Stimulated activated naive CD8-positive, alpha-beta T cell treated with anti-CD3 and anti-CD28 coated beads, Interleukin-15, Interleukin-2, amounts not matched to agents 100 ng/mL and 50 ng/mL, for 24 hours (primary cell): ENCODE measurements around the gene RAB7B.

ENCODE experiments used
- H3K27ac Mint-ChIP-seq: one replicate; pipeline ENCODE4 v1.8.0; 2021; ENCODE audit warnings: mild to moderate bottlenecking, mixed read lengths
- H3K27me3 Mint-ChIP-seq: one replicate; pipeline ENCODE4 v1.8.0; 2021; ENCODE audit warnings: mixed read lengths
- H3K36me3 Mint-ChIP-seq: one replicate; pipeline ENCODE4 v1.8.0; 2021; ENCODE audit warnings: low read depth, mixed read lengths
- H3K4me1 Mint-ChIP-seq: one replicate; pipeline ENCODE4 v1.8.0; 2021; ENCODE audit warnings: low read depth, mixed read lengths
- H3K4me3 Mint-ChIP-seq: one replicate; pipeline ENCODE4 v1.8.0; 2021; ENCODE audit warnings: mild to moderate bottlenecking, mixed read lengths
- H3K9me3 Mint-ChIP-seq: one replicate; pipeline ENCODE4 v1.8.0; 2021; ENCODE audit warnings: mixed read lengths

The RAB7B gene

DNA sequence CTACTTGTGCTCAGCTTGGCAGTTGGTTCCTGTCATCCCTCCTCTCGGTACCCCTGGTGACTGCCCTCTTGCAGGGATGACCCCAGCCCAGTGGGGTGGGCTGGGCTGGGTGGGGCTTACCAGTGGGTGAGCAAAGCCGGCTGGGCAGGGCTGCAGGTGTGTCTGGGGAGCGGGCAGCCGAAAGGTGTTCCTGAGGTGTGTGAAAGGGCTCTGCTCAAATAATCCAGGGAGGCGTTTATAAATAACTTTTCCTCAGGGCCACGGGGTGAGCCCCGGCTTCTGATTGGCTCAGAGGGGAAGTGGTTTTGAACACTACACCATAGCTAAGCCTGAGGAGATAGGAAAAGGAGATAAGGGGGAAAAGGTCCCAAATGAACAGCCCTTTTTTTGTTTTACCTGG is 60.0 kb downstream of the RAB7B start, which contains the start of gene SLC26A9:
Gene SLC26A9 (minus strand): TSS at position 212 of the 400 bp plus-strand sequence. CDS start 7,636 bp downstream, outside the sequence.
- Mint-ChIP-seq H3K27me3 (peaks cover 26% of the 10 kb centered on the region), H3K27ac (no peak within 1 kb of the TSS), H3K9me3 (no peaks in the 10 kb centered on the region), H3K4me1 (no peaks in the 10 kb centered on the region), H3K36me3 (no peaks in the 10 kb centered on the region), H3K4me3 (no peak within 1 kb of the TSS)

DNA sequence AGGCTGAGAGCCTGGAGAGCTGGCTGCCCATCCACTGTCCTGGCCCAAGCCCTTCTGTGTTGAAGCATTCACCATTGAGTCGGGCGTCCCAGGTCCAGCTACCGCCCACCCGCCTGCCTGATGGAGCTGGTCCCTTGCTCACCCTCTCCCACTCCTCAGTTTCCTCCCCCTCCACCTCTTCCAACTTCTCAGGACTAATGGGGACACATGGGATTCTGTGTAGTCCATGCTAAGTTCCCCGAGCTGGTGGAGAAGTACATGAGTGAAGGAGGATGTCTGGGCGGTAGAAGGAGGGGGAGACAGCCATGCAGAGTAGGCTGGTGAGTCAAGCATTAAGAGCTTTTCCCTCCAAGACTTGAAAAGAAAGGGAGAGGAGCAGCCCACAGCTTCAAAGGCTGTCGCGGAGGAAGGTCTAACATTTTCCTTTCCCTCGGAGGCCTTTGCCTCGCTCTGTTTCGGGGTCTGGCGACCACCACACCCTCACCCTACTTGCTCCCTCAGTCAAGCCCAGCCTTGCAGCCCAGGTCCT is 60.5 kb downstream of the RAB7B start:
- H3K9me3 Mint-ChIP-seq = no peaks in the 10 kb centered on the region
- peaks cover 30% of the 10 kb centered on the region for H3K27me3 Mint-ChIP-seq
- no peak overlapping the region for H3K27ac Mint-ChIP-seq
- no peak overlapping the region for H3K4me3 Mint-ChIP-seq
- H3K4me1 Mint-ChIP-seq = no peaks in the 10 kb centered on the region
- H3K36me3 Mint-ChIP-seq = no peaks in the 10 kb centered on the region

- no peaks in the 10 kb centered on the region for H3K9me3 Mint-ChIP-seq
- no peaks in the 10 kb centered on the region for H3K4me1 Mint-ChIP-seq
- no peaks in the 10 kb centered on the region for H3K36me3 Mint-ChIP-seq
- no peak overlapping the region for H3K4me3 Mint-ChIP-seq
- H3K27ac Mint-ChIP-seq = no peak overlapping the region
- H3K27me3 Mint-ChIP-seq = peaks cover 40% of the 10 kb centered on the region
Observed at GRCh38 chr1:205940710-205941109, 62.5 kb downstream of the RAB7B start.

GRCh38 chr1:205939690-205940330 is 63.4 kb downstream of the RAB7B start:
- no peaks in the 10 kb centered on the region for H3K4me1 Mint-ChIP-seq
- H3K9me3 Mint-ChIP-seq = no peaks in the 10 kb centered on the region
- no peak overlapping the region for H3K27ac Mint-ChIP-seq
- no peak overlapping the region for H3K4me3 Mint-ChIP-seq
- H3K36me3 Mint-ChIP-seq = no peaks in the 10 kb centered on the region
- peaks cover 37% of the 10 kb centered on the region for H3K27me3 Mint-ChIP-seq

- no peak overlapping the region for H3K4me3 Mint-ChIP-seq
- no peaks in the 10 kb centered on the region for H3K36me3 Mint-ChIP-seq
- H3K27me3 Mint-ChIP-seq = peaks cover 31% of the 10 kb centered on the region
- no peak overlapping the region for H3K27ac Mint-ChIP-seq
- no peaks in the 10 kb centered on the region for H3K9me3 Mint-ChIP-seq
- H3K4me1 Mint-ChIP-seq = no peaks in the 10 kb centered on the region
Observed at GRCh38 chr1:205938682-205939081, 64.5 kb downstream of the RAB7B start.

- no peak overlapping the region for H3K4me3 Mint-ChIP-seq
- H3K36me3 Mint-ChIP-seq = no peaks in the 10 kb centered on the region
- no peaks in the 10 kb centered on the region for H3K9me3 Mint-ChIP-seq
- no peaks in the 10 kb centered on the region for H3K4me1 Mint-ChIP-seq
- H3K27me3 Mint-ChIP-seq = peaks cover 28% of the 10 kb centered on the region
- no peak overlapping the region for H3K27ac Mint-ChIP-seq
Observed at GRCh38 chr1:205936846-205937586, 66.2 kb downstream of the RAB7B start.

DNA sequence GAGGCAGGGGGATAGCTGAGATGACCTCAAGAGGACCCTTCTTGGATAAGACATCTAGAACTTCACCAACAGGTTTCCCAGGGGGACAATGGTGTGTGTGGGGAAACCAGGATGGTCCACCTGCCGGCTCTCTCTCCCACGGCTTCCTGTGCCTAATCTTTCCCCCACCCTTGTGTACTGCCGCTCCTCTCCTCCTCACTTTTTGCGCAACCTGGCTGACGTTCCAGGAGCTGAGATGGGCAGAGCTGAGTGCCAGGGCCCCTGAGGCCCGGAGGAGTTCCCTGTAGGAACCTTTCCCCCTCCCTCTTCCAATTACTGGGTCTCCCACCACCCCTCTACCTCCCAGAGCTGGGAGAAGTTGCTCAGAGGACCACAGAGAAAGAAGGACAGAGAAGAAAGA is 66.9 kb downstream of the RAB7B start:
- Mint-ChIP-seq H3K27me3 (peaks cover 27% of the 10 kb centered on the region), H3K9me3 (no peaks in the 10 kb centered on the region), H3K27ac (no peak overlapping the region), H3K36me3 (no peaks in the 10 kb centered on the region), H3K4me1 (no peaks in the 10 kb centered on the region), H3K4me3 (no peak overlapping the region)

DNA sequence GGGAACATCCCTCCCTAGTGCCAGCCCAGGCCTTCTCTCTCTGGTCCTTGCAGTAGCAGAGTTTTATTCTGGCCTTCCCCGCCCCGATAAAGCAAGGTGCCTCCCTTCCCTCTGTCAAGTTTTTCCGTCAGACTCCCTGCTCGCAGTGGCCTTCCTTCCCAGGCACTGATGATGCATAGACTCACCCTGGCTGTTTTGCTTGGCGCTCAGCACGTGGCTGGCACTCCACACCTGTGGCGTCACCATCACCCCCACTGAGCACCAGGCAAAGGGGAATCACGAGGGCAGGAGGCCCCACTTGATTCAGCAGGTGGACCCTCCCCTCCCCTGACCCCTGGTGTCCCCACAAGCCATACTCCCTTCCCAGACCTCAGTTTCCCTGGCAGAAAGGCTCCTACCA is 67.3 kb downstream of the RAB7B start:
- Mint-ChIP-seq H3K36me3 (no peaks in the 10 kb centered on the region), H3K4me3 (no peak overlapping the region), H3K27ac (no peak overlapping the region), H3K4me1 (no peaks in the 10 kb centered on the region), H3K27me3 (peaks cover 27% of the 10 kb centered on the region), H3K9me3 (no peaks in the 10 kb centered on the region)

DNA sequence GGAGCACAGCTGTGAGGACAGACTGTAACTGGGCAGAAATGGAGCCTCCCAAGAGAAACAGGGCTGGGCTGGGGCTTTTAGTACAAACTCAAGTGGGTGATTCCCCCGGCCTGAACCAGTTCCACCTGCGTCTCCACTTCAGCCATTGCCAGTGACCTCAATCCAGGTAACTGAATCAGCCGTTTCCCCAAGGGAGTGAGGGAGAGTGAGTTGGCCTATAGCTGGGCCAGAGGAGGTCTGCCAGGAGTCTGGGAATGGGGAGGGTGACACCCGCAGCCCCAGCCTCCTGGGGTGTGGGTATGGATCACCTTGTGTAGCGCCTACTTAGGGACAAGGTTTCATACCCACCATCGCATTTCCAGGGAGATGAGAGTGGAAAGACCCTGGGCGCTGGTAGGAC is 68.4 kb downstream of the RAB7B start:
- Mint-ChIP-seq H3K9me3 (no peaks in the 10 kb centered on the region), H3K4me3 (no peak overlapping the region), H3K36me3 (no peaks in the 10 kb centered on the region), H3K4me1 (no peaks in the 10 kb centered on the region), H3K27ac (no peak overlapping the region), H3K27me3 (peaks cover 23% of the 10 kb centered on the region)

GRCh38 chr1:205933671-205934618 is 69.2 kb downstream of the RAB7B start:
- H3K9me3 Mint-ChIP-seq = no peaks in the 10 kb centered on the region
- H3K36me3 Mint-ChIP-seq = no peaks in the 10 kb centered on the region
- H3K27ac Mint-ChIP-seq = no peak overlapping the region
- H3K4me1 Mint-ChIP-seq = no peaks in the 10 kb centered on the region
- no peak overlapping the region for H3K4me3 Mint-ChIP-seq
- H3K27me3 Mint-ChIP-seq = peaks cover 19% of the 10 kb centered on the region

DNA sequence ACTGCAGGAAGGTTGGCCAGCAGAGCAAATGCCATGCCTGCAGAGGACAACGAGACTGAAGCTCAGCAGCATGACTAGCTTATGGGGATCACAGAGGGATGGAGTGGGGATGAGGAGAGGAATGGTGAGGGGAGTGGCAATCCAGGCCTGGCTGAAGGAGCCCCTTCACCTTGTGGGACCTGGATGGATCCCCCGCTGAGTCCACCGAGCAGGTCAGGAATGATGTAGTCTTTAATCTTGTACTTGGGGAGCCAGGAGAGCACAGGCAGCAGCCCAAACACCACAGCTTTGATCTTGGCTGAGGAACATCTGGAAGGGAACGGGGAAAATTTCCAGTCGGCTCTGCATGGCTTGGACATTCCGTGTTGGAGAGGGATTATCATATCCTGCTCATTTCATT is 70.4 kb downstream of the RAB7B start:
- H3K4me3 Mint-ChIP-seq = no peak overlapping the region
- no peak overlapping the region for H3K27ac Mint-ChIP-seq
- no peaks in the 10 kb centered on the region for H3K9me3 Mint-ChIP-seq
- H3K4me1 Mint-ChIP-seq = no peaks in the 10 kb centered on the region
- peaks cover 11% of the 10 kb centered on the region for H3K27me3 Mint-ChIP-seq
- no peaks in the 10 kb centered on the region for H3K36me3 Mint-ChIP-seq

DNA sequence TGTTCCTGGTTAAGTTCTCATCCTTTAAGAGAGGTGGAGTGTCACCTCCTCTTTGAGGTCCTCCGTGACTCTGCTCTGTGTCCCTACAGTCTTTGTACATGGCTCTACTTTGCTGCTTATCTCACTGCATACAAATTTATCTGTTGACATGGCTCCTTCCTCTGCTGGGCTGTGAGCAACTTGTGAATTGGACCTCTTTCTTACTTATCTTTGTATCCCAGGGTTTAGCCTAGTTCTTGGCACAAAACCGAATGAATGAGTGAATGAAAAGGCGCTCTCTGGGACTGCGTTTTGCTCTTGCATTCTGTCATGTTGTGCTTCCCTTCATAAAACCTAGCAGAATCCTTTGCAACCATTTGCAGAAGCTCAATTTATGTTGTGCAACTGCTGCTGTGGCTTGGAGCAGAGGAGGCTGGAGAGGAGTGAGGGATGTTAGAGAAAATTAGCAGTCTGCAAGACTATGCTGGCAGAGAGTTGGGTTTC is 72.4 kb downstream of the RAB7B start:
- Mint-ChIP-seq H3K27me3 (no peaks in the 10 kb centered on the region), H3K27ac (no peak overlapping the region)

DNA sequence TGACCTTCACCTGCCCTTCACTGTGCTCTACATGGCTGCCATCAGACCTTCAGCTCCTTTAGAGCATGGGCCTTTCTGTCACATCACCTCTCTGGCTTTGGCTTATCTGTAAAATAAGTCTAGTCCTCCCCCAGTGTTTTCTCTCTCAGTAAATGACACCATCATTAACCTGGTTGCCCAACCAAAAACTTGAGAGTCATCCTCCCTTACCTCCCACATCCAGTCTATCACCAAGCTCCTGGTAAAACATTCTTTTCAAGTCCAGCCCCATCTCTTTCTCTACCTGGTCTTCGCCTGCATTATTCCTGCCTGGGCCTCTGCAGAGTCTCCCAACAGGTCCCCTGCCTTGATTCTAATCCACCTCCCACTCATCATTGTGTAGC is 73.0 kb downstream of the RAB7B start:
- Mint-ChIP-seq H3K4me1 (no peaks in the 10 kb centered on the region), H3K27ac (no peak overlapping the region), H3K27me3 (no peaks in the 10 kb centered on the region), H3K36me3 (no peaks in the 10 kb centered on the region), H3K4me3 (no peak overlapping the region), H3K9me3 (no peaks in the 10 kb centered on the region)

More for the DNA sequence above, 72.4 kb downstream of the RAB7B start:
- Mint-ChIP-seq H3K4me3 (no peak overlapping the region), H3K9me3 (no peaks in the 10 kb centered on the region), H3K4me1 (no peaks in the 10 kb centered on the region), H3K36me3 (no peaks in the 10 kb centered on the region)

DNA sequence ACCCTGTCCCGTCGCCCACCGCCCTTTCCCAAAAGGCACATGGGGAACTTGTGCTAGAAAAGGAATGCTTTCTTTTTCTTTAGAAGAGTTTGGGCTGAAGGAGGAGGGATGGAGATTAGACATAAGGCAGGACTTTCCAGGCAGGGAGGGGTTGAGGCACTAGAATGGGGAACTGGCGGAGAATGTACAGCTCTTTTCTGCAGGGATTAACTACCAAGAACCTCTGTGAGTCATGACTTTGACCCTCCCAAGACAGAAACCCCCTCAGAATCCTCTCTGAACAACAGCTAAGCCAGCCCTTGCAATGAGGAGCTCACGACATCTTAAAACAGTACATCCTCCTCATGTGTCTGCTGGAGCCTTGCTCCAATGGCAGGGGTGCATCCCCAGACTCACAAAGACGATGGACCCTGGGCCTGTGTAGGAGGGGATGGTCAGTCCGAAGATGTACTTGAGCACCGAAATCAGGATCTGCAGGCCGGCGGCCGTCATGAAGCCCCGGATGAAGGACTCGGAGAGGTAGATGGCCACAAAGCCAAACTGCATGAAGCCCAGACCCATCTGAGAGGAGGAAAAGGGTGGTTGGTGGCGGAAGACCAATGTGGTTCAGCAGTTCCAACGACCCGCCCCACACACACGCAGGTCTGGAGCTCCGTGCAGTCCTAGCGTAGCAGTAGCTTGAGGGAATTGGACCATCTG is 73.5 kb downstream of the RAB7B start:
- Mint-ChIP-seq H3K4me3 (no peak overlapping the region), H3K27ac (no peak overlapping the region), H3K27me3 (no peaks in the 10 kb centered on the region), H3K36me3 (no peaks in the 10 kb centered on the region), H3K4me1 (no peaks in the 10 kb centered on the region), H3K9me3 (no peaks in the 10 kb centered on the region)
